Testis (tissue), 2 donors: ENCODE data around the gene METTL13.

Experiments used
- POLR2A ChIP-seq: fragments of 450-650 bp; IDR thresholded peaks from one replicate; pipeline ENCODE4 v1.6.1; 2017; ENCODE audit warnings: antibody characterized with exemption, mild to moderate bottlenecking, moderate library complexity
- TF ChIP-seq, protein P1 (sequence below), 3 experiments: fragments of 450-650 bp in 2 of 3; fragments of 200-600 bp in 1 of 3; sonication (generic) in 1 of 3; IDR thresholded peaks; one replicate each; pipeline ENCODE4 v1.5.1; 2016 to 2019; ENCODE audit warnings: antibody characterized with exemption in 3 of 3, mild to moderate bottlenecking in 2 of 3, moderate library complexity in 1 of 3

- TF ChIP-seq, protein P1, sequence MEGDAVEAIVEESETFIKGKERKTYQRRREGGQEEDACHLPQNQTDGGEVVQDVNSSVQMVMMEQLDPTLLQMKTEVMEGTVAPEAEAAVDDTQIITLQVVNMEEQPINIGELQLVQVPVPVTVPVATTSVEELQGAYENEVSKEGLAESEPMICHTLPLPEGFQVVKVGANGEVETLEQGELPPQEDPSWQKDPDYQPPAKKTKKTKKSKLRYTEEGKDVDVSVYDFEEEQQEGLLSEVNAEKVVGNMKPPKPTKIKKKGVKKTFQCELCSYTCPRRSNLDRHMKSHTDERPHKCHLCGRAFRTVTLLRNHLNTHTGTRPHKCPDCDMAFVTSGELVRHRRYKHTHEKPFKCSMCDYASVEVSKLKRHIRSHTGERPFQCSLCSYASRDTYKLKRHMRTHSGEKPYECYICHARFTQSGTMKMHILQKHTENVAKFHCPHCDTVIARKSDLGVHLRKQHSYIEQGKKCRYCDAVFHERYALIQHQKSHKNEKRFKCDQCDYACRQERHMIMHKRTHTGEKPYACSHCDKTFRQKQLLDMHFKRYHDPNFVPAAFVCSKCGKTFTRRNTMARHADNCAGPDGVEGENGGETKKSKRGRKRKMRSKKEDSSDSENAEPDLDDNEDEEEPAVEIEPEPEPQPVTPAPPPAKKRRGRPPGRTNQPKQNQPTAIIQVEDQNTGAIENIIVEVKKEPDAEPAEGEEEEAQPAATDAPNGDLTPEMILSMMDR (IDR thresholded peaks at IDR 0.05), result no peak
- TF ChIP-seq POLR2A, result no peak
Observed at GRCh38 chr1:171786534-171786933, 5.1 kb downstream of the METTL13 start.
